NK-92 (cell line): Measurements from ENCODE around the gene RIT2.

ENCODE experiments used
- DNase-seq: peaks from one replicate; lab custom pipeline; 2025; ENCODE audit not compliant: unreplicated experiment; lab: John Stamatoyannopoulos, UW

The RIT2 gene

DNA sequence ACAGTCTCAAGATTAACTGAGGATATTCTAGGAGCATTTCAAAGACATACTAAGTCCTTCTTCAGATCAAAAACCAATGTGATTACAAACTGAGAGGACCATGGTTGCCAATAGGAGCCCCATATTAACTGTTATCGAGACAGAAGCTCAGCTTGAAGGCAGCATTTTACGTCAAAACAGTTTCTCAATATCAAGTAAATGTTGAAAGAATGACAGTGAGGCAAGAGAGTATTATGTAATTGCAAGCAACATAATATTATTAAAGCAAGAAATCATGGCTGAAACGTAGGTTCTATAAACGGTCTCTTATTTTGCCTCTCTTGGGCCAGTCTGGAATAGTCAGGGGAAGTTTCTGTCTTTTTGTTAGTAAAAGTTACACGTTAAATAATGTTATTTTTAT, 22.9 kb downstream of the RIT2 start:
- DNase-seq, result no peak

DNA sequence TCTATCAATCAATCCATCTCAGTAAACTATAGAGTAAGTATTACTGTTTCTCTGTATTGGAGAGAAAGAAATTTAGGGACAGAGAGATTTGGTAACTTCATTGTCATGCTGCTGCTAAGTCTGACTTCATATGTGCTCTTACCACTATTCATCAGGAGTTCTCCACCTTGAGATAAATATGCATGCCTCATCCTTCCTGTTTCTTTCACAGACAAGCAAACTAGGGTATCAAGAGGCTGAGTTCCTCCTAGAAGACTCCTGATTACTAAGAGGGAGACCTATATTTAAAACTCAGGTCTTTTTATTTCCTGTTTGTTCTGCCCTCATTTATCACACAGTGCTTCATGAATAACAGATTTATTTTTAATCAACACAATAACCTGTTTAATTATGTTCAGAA, 34.1 kb downstream of the RIT2 start:
- DNase-seq, result no peak

DNA sequence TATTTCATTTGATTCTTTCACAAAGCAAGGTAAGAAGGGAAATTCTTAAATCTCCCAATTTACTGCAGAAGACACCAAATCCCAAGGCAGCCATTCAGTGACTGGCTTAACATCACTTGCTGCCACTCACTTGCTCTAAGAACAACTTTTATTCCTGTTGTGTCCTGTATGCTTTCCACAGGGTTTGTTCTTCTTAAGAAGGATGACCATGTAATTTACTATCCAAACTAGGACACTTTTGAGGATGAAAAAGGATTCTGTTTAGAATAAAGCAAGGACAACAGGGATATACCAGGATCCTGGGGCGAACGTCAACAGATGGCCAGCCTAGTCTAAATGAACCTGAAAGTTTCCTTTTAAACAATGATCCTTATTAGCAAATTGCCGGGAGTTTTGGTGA, 34.8 kb downstream of the RIT2 start:
- no peak for DNase-seq

DNA sequence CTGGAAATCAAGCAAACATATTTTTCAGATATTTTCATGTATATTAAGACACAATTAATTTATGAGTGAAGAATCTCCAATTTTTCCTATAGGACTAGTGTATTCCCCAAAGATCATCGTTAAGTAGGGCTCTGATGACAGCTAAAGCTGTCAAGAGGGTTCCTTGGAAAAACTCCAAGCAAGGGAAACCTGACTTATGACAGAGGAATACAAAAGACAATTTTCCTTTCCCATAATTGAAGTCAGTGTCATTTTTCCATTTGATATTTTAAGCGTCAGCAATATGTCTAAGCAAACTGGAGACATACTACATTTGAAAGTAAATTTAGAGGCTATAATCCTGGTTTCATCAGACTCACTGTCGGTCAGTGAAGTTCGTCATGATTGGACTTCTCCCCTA, 36.1 kb downstream of the RIT2 start:
- DNase-seq, result no peak

DNA sequence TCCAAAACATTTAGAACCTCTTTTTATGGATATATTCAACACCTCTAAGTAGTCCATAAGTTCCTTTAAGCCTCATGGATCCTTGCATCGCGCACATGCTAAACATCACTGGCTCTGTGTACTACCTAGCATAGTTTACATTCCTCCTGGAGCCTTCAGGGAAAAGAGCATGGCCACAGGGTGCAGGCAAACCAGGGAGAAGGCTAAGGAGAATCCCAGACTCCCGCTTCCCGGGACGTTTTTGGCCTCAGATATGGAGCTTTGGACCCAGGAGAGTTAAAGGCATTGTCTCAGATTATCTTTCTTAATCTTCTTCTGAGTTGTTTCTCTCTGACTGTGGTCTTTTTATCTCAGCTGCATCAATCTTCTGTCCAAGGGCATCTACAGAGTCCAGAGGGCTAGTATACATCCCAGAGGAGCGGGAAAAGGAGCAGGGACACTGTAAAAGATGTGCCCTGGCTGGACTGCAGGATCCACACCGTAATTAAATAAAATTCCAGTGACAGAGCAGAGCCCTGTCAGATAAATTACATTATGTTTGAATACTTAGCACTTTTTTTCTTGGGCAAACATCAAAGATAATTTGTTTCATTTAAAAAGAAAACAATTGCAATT, 36.9 kb downstream of the RIT2 start:
- DNase-seq, result no peak

DNA sequence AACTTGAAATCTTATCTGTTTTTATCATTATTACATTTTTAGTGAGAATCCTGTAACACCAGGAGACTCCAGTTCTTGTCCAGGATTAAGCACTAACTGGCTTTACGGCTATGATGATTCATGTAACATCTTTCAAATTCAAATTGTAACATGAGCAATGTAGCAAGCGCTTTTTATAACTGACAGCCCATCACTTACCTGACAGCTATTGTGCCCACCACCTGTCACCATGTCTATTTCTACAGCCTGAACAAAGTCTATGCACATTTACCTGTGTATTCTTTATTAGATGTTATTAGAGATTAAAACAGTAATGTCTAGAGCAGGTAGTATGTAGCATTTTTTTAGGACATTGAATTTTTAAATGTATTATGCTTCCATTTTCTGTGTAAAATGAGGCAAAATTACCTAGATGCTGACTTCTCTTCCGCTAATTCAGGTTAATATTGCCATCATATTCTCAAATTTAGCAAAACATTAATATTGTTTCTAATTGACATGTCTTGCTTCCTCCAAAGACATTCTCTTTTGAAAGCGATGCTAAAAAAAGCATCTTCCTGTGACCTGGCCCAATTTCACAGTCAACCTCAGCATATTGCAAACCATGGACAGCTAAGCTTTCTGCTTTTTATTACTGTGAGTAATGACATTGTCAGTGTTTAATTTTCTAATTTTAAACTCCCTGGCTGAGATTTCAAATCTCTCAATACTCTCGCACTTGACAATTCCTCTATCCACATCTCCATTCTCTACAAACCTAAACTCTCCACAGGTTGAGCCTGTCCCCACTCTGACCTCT, 37.8 kb downstream of the RIT2 start:
- no peak for DNase-seq

DNA sequence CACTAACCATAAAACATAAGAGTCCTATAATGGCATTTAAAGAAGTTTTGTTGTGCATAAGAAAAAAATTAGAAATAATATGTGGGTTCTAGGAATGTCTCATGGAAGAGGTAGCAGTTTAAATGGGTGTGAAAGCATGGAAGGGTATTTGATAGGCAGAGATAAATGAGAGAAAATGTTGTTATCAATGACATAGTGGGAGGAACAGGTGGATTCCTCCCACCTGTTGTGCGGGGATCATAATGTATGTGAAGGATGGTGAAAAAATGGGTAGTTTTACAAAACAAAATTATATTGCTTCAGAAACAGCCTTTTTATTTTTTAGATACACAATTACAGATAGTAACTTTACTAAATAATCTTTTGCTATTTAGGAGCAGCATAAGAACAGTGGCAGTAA, 41.7 kb downstream of the RIT2 start:
- DNase-seq, result no peak

DNA sequence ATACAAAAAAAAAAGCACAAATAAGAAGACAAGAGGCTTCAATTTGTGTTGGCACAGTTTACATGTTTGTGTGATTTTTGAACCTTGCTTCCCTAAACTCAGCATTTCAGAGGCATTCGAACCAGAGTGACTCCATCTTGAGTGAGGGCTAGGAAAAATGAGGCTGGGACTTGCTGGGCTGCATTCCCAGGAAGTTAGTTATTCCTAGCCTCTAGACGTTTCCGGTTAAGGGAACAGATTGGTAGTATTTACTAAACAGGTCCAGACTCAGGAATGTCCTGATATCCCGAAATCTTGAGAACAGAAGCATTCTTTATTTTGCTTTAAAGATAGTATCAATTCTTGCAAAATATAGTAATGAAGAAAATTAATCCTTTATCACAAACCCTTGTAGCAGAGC, 46.7 kb downstream of the RIT2 start:
- DNase-seq, result no peak

DNA sequence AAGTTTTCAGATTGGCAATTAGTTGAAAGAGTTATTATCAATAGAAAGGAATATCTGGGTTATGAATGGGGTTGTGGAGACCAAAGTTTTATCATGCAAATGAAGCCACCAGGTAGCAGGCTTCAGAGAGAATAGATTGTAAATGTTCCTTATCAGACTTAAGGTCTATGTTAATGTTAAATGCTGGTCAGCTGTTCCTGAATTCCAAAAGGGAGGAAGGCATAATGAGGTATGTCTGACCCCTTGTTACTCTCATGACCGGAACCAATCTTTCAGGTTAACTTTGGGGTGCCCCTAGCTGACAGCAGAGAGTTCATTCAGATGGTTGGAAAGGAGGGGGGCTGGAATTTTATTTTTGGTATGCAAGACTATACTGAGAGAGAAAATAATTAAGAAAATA, 47.9 kb downstream of the RIT2 start:
- DNase-seq, result no peak

DNA sequence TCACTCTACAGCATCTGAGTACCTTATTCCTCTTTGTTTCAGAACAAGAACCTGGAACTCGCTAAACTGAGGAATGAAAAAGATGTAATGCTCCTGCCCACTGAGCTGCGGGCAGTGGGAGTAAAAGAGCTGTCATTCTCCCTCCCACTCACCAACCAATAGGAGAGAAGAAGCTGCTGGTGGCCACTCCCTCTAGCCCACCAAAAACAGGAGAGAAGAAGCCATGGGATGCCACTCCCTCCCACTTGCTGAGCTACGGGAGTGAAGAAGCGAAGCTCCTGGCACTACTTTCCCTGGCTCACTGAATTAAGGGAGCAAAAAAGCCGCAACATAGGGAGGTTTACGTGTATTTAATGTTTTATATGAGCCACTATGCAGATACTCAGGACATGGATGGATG, 53.7 kb downstream of the RIT2 start:
- no peak for DNase-seq

DNA sequence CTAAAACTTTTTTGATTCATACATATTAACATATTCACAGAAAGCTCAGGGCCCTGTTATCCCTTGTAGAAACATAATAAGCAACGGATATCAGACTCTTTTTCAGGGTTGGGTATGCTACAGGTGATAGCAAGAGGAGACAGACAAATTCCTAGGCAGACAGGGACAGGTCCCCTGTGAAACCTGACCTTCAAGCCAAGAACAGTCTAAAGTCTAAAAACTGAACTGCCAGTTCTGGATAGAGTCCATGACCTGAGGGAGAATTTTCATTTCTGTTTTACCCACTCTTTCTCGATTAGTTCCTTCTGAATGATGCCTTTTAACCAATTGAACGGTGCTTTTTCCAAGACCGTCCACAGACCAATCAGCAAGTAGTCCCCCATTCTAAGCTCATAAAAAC, 54.2 kb downstream of the RIT2 start:
- DNase-seq, result no peak

DNA sequence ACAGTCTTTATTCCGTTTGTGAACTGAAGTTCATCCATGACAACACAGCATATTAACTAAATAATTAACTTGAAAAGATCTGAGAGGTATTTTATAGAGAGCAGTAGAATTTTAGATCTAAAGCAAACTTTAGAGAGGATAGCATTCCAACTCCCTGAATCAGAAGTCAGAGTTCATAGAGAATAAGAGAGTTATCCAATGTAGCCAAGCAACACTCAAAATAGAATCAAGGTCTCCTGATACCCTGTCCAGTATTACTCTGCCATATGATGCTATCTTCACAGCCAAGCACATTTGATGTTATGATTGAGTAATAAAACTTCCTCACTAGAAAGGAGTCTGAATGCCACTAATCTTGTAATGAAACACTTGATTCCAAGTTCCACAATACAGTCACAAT, 55.5 kb downstream of the RIT2 start:
- no peak for DNase-seq

DNA sequence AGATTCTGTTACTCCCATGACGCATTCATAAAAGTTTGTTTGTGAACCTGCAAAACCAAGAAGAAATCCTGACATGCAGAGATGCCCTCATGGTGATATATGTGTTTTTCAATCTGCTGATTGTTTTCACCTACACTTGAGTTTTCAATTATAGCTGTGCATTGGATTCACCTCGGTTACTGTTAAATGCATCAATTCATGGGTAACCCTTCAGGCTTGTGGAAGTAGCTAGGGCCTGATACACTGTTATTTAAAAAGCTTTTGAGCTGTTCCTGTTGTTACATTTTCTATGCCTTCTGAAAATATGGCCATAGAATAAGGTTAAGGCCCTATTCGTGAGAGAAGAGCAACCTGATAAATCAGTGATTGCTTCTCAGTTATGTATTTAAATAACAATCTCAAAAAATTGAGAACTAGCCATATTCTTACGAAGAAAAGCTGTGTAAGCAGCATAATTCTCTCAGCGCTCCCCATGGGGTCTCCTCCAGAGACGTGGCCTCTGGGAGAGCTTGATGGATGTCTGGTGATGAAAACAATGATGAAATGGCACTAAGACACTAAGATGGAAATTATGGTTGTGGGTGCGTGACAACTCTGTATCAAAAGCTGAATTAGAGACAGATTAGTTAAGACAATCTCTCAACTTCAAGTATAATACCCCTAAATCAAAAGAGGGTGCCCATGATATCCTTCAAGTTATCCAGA, 60.5 kb downstream of the RIT2 start:
- no peak for DNase-seq

DNA sequence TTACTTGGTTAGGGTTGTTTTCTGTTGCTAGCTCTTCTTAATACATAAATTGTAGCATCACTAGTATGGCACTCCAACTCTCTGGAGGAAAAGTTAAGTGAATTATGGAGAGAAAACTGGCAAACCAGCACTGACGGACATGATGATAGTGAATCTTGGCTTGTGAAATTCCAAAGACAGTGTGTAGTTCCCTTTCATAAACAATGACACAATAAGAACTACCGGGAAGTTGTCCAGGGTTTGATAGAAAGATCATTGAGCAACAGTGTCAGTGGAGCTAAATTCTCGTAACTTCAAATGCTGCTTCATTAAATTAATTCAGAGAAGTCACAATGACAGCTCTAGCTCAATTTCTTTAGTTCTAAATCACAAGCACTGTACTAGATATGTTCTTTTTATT, 66.5 kb downstream of the RIT2 start:
- no peak for DNase-seq

DNA sequence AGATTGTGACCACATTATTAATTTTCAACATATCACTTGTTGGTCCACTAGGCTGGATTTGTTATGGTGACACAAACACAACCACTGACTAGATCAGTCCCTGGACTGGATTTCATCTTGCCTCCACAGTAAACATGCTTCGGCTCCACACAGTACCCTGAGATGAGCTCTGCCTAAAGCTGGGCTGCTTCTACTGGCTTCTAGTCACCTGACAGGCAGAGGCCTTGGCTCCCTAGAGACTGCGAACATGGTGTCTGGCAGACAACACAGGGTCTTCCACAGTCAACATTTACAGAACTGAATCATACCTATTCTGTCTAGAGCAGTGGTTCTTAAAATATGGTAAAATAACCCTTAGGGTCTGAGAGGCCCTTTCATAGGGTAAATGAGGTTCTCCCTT, 69.2 kb downstream of the RIT2 start:
- no peak for DNase-seq

DNA sequence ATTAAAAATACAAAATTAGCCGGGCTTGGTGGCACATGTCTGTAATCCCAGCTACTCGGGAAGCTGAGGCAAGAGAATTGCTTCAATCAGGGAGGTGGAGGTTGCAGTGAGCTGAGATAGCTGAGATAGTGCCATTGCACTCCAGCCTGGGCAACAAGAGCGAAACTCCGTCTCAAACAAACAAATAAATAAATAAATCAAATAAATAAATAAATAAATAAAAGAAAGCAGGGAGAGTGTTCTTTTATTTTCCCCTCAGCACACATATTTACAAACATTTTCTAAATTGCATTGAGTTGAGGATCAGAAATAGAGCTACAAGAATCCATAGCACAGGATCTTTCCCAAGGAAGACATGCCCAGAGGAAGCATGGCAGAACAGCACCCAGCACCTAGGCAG, 71.9 kb downstream of the RIT2 start:
- no peak for DNase-seq

DNA sequence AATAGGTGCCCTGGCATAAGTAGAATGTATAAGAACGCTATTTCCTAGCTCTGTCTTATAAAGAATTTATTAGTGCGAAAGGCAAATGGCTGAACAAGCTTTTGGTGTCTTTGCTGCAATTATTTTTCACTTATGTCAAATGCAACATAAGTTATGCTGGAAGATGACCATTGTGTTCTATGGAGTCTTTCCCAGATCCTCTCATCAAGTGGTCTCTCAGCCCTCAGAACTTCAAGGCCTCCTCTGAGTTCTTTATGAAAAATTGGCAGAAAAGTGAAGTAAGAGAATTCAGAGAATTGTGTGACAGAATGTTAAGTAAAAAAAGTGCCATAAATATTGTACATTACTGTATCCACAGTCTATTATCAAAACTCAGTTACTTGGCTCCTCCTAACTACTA, 75.2 kb downstream of the RIT2 start:
- no peak for DNase-seq

DNA sequence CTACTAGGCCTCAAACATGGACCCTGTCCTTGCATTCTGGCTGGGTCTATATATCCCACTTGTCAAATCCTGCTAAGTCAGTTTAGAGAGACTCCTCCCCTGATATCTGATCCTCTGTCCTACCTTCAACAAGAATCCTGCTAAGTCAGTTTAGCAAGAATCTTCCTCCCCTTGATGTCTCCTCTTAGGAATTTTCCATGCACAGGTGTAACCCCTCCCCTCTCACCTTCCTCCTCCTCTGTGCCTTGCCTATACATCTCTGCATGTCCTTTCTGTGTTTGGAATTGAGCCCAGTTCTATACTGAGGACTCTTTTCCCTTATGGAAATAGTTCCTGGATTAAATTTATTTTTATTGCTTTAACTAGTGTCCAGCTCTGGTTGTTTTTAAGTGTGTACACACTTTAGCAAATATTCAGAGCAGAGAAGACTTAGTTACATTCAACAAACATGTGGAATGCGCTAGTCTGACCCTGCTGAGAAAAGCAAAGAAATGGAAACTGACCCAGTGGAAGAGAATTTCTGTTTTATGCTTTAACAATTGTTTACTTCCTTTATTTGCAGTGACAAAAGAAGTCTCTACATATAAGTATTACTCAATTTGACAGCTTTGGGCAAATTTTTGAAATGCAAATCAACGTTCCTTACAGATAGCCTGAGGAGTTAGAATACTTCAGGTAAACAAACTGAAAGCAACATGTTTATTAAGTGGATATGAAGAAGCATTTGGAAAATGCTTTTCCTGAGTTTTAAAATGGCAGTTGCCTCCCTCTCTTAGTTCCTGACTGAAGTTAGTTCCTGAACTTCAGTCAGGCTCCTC, 80.6 kb downstream of the RIT2 start:
- no peak for DNase-seq

DNA sequence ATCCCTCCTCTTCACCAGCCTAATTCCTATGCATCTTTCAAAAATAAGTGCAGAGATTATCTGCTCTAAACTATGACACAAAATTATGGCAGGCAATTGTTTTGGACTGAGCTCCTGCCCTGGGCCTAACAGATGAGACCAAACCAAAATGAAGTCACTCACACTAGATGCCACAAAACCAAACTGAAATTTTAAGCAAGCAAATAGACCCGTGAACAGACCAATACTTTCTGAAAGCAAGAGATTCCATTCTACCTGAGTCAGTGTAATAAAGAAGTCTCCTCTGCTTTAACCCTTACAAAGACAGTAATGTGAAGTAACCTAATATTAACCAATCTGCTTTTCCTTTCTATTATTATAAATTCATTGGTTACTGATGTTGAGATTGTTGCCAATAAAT, 84.3 kb downstream of the RIT2 start:
- DNase-seq, result no peak

DNA sequence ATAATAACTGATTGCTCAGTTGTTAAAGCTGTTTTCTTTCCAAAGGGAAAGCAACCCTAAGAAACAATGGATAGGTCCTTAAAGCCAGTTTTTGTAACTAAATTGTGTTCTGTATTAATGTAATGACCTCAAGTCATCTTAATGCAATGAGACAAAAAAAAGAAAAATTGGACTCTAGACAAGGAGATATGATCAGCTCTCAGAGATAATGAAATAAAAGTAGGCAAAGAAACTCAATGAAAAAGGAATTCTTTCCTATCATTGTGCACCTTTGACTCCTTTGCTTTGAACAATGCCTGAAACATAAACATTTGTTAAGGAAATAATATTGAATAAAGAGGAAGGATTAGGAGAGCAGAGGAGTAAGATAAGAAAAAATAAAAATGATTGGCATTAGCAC, 86.1 kb downstream of the RIT2 start:
- DNase-seq, result no peak

DNA sequence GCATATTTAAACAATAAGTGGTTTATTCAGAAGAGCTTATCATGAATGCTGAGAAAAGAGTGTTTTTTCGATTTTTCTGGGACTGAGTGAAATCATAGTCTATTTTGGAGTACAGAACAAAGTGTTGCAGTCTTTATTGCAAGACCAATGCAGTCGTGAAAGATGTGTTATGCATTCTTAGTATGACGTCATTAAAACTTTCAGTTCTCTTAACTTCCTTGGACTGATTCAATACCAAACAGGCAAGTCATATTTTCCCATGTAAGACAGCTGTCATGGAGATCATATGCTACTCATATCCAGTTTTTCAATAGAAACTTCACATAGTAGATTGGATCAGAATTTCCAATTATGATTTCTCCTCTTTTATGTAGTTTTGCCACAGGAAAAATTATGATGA, 92.6 kb downstream of the RIT2 start:
- DNase-seq, result no peak

DNA sequence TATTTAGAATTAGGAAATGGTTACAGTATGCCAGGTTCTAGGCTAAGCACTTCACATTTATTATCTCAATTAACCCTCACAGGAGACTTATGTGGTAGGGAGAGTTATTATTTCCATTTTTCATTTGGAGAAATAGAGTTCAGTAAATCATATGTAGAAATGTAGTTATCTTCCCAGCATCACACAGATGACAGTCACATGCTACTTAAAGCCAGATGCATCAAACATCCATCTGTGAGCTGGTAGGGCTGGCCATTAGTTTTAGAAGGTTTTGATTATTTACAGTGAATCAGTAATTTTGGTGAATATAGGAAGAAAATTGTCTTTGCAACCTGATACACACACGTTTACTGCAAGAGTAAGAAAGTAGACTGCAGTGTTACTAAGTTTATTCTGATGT, 97.9 kb downstream of the RIT2 start:
- DNase-seq, result no peak
